NCI-H2196 (cell line): ENCODE measurements around the gene CAND2.

Experiments
- DNase-seq: peaks from one replicate; lab custom pipeline; 2025; ENCODE audit not compliant: unreplicated experiment; lab: John Stamatoyannopoulos, UW

The CAND2 gene

DNA sequence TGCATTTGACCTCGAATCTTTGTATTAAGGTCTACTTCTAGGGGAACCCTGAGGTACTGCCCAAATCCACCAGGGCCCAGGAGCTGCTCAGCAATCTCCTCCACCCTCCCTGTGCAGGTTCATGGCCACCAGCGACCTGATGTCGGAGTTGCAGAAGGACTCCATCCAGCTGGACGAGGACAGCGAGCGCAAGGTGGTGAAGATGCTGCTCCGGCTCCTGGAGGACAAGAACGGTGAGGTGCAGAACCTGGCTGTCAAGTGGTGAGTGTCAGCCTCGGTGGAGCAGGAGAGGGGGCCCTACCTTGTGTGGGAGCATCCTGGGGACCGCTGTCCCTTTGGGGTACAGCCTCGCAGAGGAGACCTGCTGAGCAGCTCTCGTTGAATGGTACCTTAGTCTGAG is 6.9 kb downstream of the CAND2 start:
- DNase-seq = no peak

- no peak for DNase-seq
Measured at GRCh38 chr3:12807066-12807465, 10.6 kb downstream of the CAND2 start.

DNA sequence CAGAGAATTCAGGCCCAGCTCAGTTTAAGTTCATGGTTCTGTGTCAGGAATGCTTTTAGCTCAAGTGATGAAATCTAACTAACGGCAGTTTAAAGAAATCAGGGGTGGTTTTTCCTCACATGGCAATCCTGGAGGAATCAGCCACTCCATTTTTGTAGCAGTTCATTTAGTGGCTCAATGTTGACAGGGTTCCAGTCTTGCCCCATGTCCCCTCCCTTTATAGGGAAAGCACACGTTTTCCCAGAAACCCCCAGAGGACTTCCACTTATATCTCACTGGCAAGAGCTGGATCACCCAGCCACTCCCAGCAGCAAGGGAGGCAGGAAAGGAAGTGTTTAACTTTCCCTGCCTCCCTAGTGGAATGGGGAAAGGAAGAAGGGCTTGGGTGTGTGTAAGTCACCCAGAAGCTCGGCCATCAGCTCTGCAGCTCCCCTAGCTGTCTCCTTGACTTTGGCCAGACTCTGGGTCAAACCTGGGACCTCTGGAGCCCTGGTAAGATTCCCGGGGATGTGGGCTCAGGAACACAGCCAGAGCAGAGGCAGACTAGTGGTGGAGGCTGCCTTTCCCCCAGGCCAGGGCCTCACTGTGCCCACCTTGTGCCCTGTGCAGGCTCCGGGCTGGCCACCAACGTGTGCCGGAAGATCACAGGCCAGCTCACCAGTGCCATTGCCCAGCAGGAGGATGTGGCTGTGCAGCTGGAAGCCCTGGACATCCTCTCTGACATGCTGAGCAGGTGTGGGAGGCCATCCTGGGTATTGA is 11.3 kb downstream of the CAND2 start:
- DNase-seq = no peak

DNA sequence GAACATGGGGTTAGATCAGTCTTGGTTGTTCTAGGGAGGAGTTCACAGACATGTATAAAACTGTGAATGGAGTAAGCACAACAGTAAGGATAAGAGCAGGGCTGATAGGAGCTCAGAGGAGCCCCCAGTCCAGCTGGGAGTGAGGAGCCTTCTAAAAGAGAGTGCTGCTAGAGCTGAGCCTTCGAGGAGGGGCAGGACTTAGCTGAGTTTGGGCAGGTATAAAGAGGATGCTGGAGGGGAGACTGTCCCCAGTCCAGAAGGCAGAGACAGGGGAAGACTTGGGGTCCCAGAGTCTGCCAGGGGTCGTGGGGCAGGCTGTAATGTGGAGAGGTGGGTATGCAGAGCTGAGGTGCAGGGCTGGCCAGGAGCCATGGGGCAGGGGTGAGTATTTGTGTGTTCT is 12.1 kb downstream of the CAND2 start:
- DNase-seq = no peak

- DNase-seq = no peak
Measured at GRCh38 chr3:12809001-12809400, 12.5 kb downstream of the CAND2 start.

GRCh38 chr3:12809435-12809834 is 13.0 kb downstream of the CAND2 start:
- no peak for DNase-seq

- peak; percentile 85 for DNase-seq
Measured at GRCh38 chr3:12810013-12810780, 13.7 kb downstream of the CAND2 start.

- DNase-seq = no peak
Measured at GRCh38 chr3:12810961-12811360, 14.5 kb downstream of the CAND2 start.

DNA sequence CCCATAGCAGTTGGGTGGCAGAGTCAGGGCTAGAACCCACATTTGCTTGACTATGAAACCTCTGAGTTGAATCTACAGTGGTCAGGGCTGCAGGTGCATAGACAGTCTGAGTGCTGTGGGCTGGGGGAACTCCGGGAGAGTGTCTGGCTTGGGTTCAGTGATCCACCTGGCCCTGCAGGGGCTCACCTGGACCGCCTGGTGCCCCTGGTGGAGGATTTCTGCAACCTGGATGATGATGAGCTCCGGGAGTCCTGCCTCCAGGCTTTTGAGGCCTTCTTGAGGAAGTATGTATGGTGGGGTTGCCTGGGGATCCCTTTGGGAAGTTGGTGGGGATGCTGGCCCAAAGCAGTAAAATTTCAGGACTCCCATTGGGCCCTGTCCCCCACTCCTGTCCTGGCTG is 16.3 kb downstream of the CAND2 start:
- no peak for DNase-seq

- no peak for DNase-seq
Measured at GRCh38 chr3:12813967-12814366, 17.5 kb downstream of the CAND2 start.

GRCh38 chr3:12815078-12815477 is 18.6 kb downstream of the CAND2 start:
- DNase-seq = no peak

- DNase-seq = no peak
Measured at GRCh38 chr3:12815719-12816118, 19.2 kb downstream of the CAND2 start.

- no peak for DNase-seq
Measured at GRCh38 chr3:12816521-12817342, 20.3 kb downstream of the CAND2 start.

GRCh38 chr3:12817343-12817710 is 20.8 kb downstream of the CAND2 start:
- no peak for DNase-seq

- DNase-seq = no peak
Measured at GRCh38 chr3:12818273-12818672, 21.8 kb downstream of the CAND2 start.

DNA sequence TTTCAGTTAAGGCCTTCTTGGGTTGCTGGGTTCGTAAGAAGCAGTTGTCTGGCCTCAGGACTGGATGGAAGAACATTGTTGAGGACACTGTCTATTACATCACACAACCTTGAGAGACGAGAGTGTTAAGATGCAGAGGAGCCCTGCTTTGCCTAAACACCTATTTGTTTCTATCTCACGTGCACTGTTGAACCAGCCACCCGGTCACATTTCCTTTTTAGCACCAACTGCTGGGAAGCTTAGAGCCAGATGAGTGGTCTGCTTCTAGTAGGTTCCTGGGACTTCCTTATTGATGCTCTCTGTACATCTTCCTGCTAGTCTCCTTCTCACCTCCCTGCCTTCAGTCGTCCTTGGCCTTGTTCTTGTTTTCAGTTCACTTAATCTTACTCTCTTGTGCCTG is 22.3 kb downstream of the CAND2 start:
- no peak for DNase-seq

- no peak for DNase-seq
Measured at GRCh38 chr3:12822725-12823373, 26.4 kb downstream of the CAND2 start.

DNA sequence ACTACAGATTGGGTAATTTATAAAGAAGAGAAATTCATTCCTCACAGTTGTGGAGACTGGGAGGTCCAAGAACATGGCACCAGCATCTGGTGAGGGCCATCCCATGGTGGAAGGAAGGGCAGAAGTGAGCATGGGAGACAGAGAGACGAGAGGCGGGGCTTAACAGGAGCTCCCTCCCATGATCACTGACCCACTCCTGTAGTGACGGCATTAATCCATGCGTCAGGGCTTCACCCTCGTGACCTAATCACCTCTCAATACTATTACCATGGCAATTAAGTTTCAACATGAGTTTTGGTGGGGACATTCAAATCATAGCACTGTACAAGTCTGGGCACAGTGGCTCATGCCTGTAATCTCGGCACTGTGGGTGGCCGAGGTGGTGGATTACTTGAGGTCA is 27.8 kb downstream of the CAND2 start:
- no peak for DNase-seq

DNA sequence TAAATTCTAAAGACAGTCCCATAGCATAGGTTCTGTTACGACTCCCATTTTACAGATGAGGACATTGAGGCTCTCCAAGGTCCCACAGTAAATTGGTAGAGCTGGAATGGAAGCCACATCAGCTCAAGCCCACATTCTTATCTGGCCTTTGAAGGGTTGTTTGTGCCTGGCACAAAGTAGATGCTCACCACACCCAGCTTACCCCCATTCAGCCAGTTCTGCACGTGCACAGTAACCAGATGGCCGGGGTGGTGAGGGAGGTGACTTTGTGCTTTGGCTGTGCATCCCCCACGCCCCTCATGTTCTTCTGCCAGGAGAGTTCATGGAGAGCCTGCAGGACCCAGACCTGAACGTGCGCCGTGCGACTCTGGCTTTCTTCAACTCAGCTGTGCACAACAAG is 28.7 kb downstream of the CAND2 start:
- no peak for DNase-seq

DNA sequence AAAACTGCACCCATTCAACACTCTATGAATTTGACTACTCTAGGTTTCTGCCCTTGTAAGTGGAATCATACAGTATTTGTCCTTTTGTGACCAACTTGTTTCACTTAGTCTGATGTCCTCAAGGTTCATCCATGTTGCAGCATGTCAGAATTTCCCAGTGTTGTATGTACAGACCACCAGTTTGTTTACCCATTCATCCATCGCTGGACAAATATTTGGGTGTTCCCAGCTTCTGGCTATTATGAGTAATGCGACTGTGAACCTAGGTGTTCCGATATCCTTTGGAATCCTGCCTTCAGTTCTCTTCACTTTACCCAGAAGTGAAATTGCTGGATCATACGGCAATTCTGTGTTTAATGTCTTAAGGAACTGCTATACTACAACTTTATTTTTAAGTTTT is 32.3 kb downstream of the CAND2 start:
- DNase-seq = no peak

DNA sequence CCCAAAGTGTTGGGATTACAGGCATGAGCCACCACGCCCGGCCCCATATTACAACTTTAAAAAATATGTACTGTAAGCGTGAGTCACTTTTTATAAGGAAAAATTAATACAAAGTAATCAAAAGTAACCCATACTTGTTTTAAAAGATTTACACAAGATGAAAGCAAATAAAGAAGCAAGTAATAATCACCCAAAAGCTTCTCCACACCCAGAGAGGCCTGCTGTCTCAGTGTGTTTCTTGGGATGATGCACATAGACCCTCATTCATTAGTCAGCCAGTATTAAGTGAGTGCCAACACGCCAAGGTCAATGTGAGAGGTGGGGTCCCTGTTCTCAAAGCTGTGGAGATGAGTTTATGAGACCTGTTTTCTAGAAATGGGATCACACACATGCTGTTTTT is 32.9 kb downstream of the CAND2 start:
- no peak for DNase-seq
